HCT116 (cell line): ENCODE results near the gene RASSF3.

ENCODE experiments used
- ELF1 ChIP-seq: IDR thresholded peaks from 2 replicates; pipeline ENCODE4 v1.6.1; 2012; ENCODE audit warnings: low read depth, borderline replicate concordance
- EZH2 ChIP-seq: fragments of 200-600 bp; sonication (generic); IDR thresholded peaks from 2 replicates; pipeline ENCODE4 v1.6.1; 2017; ENCODE audit warnings: antibody characterized with exemption, mixed run types
- EZH2phosphoT487 ChIP-seq: fragments of 200-600 bp; IDR thresholded peaks from 2 replicates; pipeline ENCODE4 v1.6.1; 2018; ENCODE audit warnings: antibody characterized with exemption, borderline replicate concordance
- POLR2A ChIP-seq: IDR thresholded peaks from 2 replicates; pipeline ENCODE4 v1.7.0; 2011; ENCODE audit warnings: borderline replicate concordance; ENCODE audit not compliant: insufficient read depth, insufficient read length; ENCODE audit errors: extremely low read depth
- POLR2AphosphoS5 ChIP-seq: IDR thresholded peaks from 2 replicates; pipeline ENCODE4 v1.6.1; 2011; ENCODE audit warnings: mild to moderate bottlenecking, low read depth, low read length, moderate library complexity
- RAD21 ChIP-seq: IDR thresholded peaks from 2 replicates; pipeline ENCODE4 v1.6.1; 2012; ENCODE audit warnings: low read depth, mild to moderate bottlenecking
- SIN3A ChIP-seq: IDR thresholded peaks from 2 replicates; pipeline ENCODE4 v1.6.1; 2012; ENCODE audit warnings: low read depth
- SP1 ChIP-seq: IDR thresholded peaks from 2 replicates; pipeline ENCODE4 v1.6.1; 2012; ENCODE audit warnings: low read depth
- TCF7L2 ChIP-seq: IDR thresholded peaks from 2 replicates; pipeline ENCODE4 v1.7.0; 2011; ENCODE audit warnings: borderline replicate concordance, inconsistent platforms; ENCODE audit not compliant: insufficient read depth, insufficient read length; ENCODE audit errors: extremely low read depth
- YY1 ChIP-seq: IDR thresholded peaks from 2 replicates; pipeline ENCODE4 v1.6.1; 2011; ENCODE audit warnings: low read length, low read depth, moderate library complexity, mild to moderate bottlenecking; ENCODE audit not compliant: insufficient replicate concordance; ENCODE audit errors: extremely low read depth
- TF ChIP-seq, protein P1 (sequence below), 3 experiments: fragments of 200-600 bp in 1 of 3; sonication (generic) in 1 of 3; IDR thresholded peaks in 2 of 3; conservative IDR thresholded peaks in 1 of 3; 2 replicates each; pipeline ENCODE4 v1.5.1; 2012 to 2017; ENCODE audit warnings: low read depth in 2 of 3, low read length in 2 of 3, antibody characterized with exemption in 1 of 3, borderline replicate concordance in 1 of 3, control low read depth in 1 of 3, mild to moderate bottlenecking in 1 of 3, mixed read lengths in 1 of 3, mixed run types in 1 of 3, moderate library complexity in 1 of 3; ENCODE audit not compliant: insufficient read depth in 1 of 3
- TF ChIP-seq, protein P2 (sequence below): IDR thresholded peaks from 2 replicates; pipeline ENCODE4 v1.6.1; 2012
- TF ChIP-seq, protein P3 (sequence below): IDR thresholded peaks from 2 replicates; pipeline ENCODE4 v1.6.1; 2012; ENCODE audit warnings: low read depth
- TF ChIP-seq, protein P4 (sequence below): IDR thresholded peaks from 2 replicates; pipeline ENCODE4 v1.6.1; 2012

DNA sequence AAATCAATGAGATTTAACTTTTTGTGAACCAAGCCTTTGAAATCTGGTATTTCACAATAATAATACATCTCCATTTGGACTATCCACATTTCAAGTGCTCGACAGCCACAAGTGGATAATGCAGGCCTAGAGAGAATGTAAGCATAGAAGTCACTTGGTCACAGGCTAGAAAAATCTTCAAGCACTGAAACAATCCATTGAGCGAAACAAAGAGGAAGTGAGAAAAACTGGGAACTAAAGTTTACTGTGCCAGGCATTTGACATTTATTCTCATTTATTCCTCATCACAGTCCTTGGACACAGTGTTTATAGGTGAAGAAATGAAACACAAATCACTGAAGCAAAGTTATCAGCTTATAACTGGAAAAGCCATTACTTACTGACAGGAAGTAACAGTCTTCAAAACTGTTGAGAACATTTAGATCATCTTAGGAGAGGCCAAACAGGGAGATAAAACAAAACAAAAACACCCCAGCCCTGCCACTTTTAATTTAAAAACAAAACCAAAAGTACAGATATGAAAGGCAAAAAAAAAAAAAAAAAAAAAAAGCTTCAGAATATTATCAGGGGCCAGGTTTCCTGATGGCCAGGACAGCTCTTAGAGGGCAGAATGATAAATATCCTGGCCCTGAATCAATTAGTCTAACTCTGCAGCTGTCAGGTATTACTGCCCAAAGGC lies 119.8 kb downstream of the RASSF3 start:
- TF ChIP-seq, protein P1, sequence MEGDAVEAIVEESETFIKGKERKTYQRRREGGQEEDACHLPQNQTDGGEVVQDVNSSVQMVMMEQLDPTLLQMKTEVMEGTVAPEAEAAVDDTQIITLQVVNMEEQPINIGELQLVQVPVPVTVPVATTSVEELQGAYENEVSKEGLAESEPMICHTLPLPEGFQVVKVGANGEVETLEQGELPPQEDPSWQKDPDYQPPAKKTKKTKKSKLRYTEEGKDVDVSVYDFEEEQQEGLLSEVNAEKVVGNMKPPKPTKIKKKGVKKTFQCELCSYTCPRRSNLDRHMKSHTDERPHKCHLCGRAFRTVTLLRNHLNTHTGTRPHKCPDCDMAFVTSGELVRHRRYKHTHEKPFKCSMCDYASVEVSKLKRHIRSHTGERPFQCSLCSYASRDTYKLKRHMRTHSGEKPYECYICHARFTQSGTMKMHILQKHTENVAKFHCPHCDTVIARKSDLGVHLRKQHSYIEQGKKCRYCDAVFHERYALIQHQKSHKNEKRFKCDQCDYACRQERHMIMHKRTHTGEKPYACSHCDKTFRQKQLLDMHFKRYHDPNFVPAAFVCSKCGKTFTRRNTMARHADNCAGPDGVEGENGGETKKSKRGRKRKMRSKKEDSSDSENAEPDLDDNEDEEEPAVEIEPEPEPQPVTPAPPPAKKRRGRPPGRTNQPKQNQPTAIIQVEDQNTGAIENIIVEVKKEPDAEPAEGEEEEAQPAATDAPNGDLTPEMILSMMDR (IDR thresholded peaks at IDR 0.05 in 2 of 3, conservative IDR thresholded peaks at IDR 0.05 in 1 of 3; ENCODE audit: borderline replicate concordance in 1 of 3, insufficient read depth in 1 of 3, low read depth in 2 of 3, low read length in 2 of 3) = no peak
- TF ChIP-seq RAD21 (no peak), POLR2AphosphoS5 (no peak), SIN3A (no peak), TCF7L2 (no peak), EZH2phosphoT487 (no peak), SP1 (no peak), POLR2A (no peak), YY1 (no peak), EZH2 (no peak), ELF1 (no peak)
- TF ChIP-seq, protein P2, sequence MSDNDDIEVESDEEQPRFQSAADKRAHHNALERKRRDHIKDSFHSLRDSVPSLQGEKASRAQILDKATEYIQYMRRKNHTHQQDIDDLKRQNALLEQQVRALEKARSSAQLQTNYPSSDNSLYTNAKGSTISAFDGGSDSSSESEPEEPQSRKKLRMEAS = no peak
- TF ChIP-seq, protein P3, sequence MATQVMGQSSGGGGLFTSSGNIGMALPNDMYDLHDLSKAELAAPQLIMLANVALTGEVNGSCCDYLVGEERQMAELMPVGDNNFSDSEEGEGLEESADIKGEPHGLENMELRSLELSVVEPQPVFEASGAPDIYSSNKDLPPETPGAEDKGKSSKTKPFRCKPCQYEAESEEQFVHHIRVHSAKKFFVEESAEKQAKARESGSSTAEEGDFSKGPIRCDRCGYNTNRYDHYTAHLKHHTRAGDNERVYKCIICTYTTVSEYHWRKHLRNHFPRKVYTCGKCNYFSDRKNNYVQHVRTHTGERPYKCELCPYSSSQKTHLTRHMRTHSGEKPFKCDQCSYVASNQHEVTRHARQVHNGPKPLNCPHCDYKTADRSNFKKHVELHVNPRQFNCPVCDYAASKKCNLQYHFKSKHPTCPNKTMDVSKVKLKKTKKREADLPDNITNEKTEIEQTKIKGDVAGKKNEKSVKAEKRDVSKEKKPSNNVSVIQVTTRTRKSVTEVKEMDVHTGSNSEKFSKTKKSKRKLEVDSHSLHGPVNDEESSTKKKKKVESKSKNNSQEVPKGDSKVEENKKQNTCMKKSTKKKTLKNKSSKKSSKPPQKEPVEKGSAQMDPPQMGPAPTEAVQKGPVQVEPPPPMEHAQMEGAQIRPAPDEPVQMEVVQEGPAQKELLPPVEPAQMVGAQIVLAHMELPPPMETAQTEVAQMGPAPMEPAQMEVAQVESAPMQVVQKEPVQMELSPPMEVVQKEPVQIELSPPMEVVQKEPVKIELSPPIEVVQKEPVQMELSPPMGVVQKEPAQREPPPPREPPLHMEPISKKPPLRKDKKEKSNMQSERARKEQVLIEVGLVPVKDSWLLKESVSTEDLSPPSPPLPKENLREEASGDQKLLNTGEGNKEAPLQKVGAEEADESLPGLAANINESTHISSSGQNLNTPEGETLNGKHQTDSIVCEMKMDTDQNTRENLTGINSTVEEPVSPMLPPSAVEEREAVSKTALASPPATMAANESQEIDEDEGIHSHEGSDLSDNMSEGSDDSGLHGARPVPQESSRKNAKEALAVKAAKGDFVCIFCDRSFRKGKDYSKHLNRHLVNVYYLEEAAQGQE = no peak
- TF ChIP-seq, protein P4, sequence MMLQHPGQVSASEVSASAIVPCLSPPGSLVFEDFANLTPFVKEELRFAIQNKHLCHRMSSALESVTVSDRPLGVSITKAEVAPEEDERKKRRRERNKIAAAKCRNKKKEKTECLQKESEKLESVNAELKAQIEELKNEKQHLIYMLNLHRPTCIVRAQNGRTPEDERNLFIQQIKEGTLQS = no peak
